Transverse colon (tissue), 4 donors: ENCODE data around the gene DBNL. TPM values are rescaled to one million over a fixed set of nuclear protein-coding genes. Genes with fewer than 3 reads are reported as not detected.

ENCODE experiments used
- DNase-seq: peaks from one replicate; pipeline ENCODE4 v3.0.0-alpha.2; 2019
- H3K27ac ChIP-seq, 4 donors: fragments of 200-600 bp; sonication (generic); 2 replicates each; pipeline ENCODE4 v1.5.1; 2016 to 2018; ENCODE audit warnings: inconsistent platforms in 4 of 4
- H3K27me3 ChIP-seq: fragments of 200-600 bp; sonication (generic); 2 replicates; pipeline ENCODE4 v1.5.1; 2017; ENCODE audit warnings: inconsistent platforms
- H3K36me3 ChIP-seq, 4 donors: fragments of 200-600 bp; sonication (generic); 2 replicates each; pipeline ENCODE4 v1.5.1; 2017 to 2019; ENCODE audit warnings: inconsistent platforms in 4 of 4
- H3K4me1 ChIP-seq, 4 donors: fragments of 200-600 bp; sonication (generic); 2 replicates each; pipeline ENCODE4 v1.5.1; 2017 to 2020; ENCODE audit warnings: inconsistent platforms in 4 of 4
- H3K4me3 ChIP-seq, 4 donors: fragments of 200-600 bp; sonication (generic); 1 replicate in 1 of 4; 2 replicates in 3 of 4; pipeline versions ENCODE4 v1.5.1 to v1.6.1; 2017 to 2019; ENCODE audit warnings: inconsistent platforms in 4 of 4
- H3K9me3 ChIP-seq, 2 donors: fragments of 200-600 bp; sonication (generic); 2 replicates each; pipeline ENCODE4 v1.5.1; 2017 to 2019; ENCODE audit warnings: inconsistent platforms in 2 of 2
- CTCF ChIP-seq, 5 experiments: fragments of 200-600 bp in 3 of 5; fragments of 450-650 bp in 2 of 5; sonication (generic) in 3 of 5; IDR thresholded peaks; 1 replicate in 2 of 5; 2 replicates in 3 of 5; pipeline ENCODE4 v1.5.1; 2016 to 2017; ENCODE audit warnings: antibody characterized with exemption in 5 of 5, inconsistent platforms in 3 of 5, mild to moderate bottlenecking in 2 of 5, moderate library complexity in 1 of 5
- EP300 ChIP-seq: sonication (generic); formaldehyde crosslinking; IDR thresholded peaks from one replicate; pipeline ENCODE4 v1.6.1; 2017; ENCODE audit warnings: antibody characterized with exemption, low read depth
- POLR2A ChIP-seq: fragments of 450-650 bp; IDR thresholded peaks from one replicate; pipeline ENCODE4 v1.6.1; 2016; ENCODE audit warnings: antibody characterized with exemption, mild to moderate bottlenecking, moderate library complexity
- POLR2AphosphoS5 ChIP-seq, 3 donors: sonication (generic); formaldehyde crosslinking; IDR thresholded peaks; one replicate each; pipeline ENCODE4 v1.6.1; 2016; ENCODE audit warnings: antibody characterized with exemption in 3 of 3
- WGBS, 2 donors: methylation state at CpG; one replicate each; pipeline ENCODE4 v1.1.5; 2018; ENCODE audit warnings: low coverage in 1 of 2; 5-methylcytosine and 5-hydroxymethylcytosine counted together
- in situ Hi-C, 4 donors: fragments of 200-750 bp; cut with MboI; loops; one replicate each; pipeline versions ENCODE4 v1.15.0 to v1.15.1; 2017; ENCODE audit warnings: low sequenced_read_pairs in 3 of 4, low pct_ligation_motif_present in 1 of 4, low pct_unique_long_range_greater_than_20kb in 1 of 4
- intact Hi-C: fragments of 100-400 bp; cut with DNase I; formaldehyde crosslinking; loops from one replicate; pipeline ENCODE4 v1.15.1; 2023; ENCODE audit warnings: low total_unique reads
- total RNA-seq, 4 donors: library from RNA; depleted of rRNA; stranded (reverse); fragments of >200 nt; gene quantifications; one replicate each; pipeline ENCODE4 v1.1.0, GENCODE V29; 2016

The DBNL gene
- total RNA-seq, 4 donors from 2014 or later, result 97.5 to 184 (median 137) TPM

GRCh38 chr7:44096326-44096881, 51.9 kb downstream of the DBNL start:
- Histone ChIP-seq H3K27ac (no peak overlapping the region), H3K9me3 (no peaks in the 10 kb centered on the region), H3K4me3 (no peak overlapping the region), H3K27me3 (no peaks in the 10 kb centered on the region), H3K4me1 (peaks cover 0 to 8% (median 0%) of the 10 kb centered on the region in 4 donors), H3K36me3 (no peaks in the 10 kb centered on the region)
- TF ChIP-seq POLR2AphosphoS5 (IDR thresholded peaks at IDR 0.05) (no peak), POLR2A (no peak), EP300 (no peak), CTCF (IDR thresholded peaks at IDR 0.05) (no peak)
- WGBS, 2 donors, result 79% methylated on average over 7 of the region's 8 CpGs; no CpG with 5 or more reads in 1 of the 2 donors
- DNase-seq, result no peak
- in situ Hi-C loops, result no loop called here
- intact Hi-C loops, result no loop called here

DNA sequence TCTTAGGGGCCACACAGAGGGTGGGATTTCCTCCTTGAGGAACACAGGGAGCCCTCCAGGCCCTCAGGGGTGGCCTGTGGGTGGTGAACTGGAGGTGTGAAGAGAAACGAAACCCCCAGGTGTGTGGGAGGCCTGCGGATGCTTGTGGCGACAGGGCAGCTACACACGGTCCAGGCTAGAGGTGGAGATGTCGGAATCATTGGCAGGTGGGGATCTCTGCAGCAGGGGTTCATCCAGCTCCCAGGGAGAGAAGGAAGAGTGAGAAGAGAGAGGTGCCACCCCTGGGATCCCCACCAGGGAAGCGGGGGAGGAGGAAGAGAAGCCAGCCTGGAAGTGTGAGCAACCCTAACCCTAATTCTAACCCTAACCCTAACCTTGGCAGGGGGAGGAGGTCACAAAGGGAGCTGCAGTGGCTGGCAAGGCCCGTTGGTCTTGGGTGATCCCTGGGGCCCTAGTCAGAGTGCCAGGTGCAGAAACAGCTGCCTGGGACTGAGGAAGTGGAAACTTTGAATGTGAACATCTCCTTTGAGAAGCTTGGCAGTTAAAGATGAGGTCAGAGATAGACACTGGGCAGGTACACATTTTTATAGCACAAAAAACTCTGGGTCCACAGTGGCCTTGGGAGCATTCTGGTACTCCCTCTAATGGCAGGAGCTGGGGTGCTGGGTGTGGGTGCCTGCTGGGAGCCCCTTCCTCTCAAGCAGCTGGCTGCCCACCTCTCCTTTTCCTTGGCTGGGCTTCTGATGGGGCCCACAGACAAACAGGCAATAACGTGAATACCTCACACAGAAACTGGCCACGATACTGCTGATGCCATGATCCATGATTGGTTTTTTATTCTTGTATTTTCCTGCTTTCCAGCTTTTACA, 52.8 kb downstream of the DBNL start:
- Histone ChIP-seq H3K4me1 (peaks cover 0 to 8% (median 0%) of the 10 kb centered on the region in 4 donors), H3K27me3 (no peaks in the 10 kb centered on the region), H3K36me3 (no peaks in the 10 kb centered on the region), H3K27ac (no peak overlapping the region), H3K4me3 (no peak overlapping the region), H3K9me3 (no peaks in the 10 kb centered on the region)
- WGBS, 2 donors, result 62 to 67% methylated on average over 3 to 9 of the region's 9 CpGs
- in situ Hi-C loops (no loop called here), intact Hi-C loops (no loop called here)
- peak; percentile 26 for DNase-seq
- TF ChIP-seq EP300 (no peak), CTCF (IDR thresholded peaks at IDR 0.05) (no peak), POLR2AphosphoS5 (IDR thresholded peaks at IDR 0.05) (no peak), POLR2A (no peak)

- peaks cover 3% of the 10 kb centered on the region for H3K27me3 ChIP-seq
- H3K27ac ChIP-seq, result no peak overlapping the region
- no peaks in the 10 kb centered on the region for H3K36me3 ChIP-seq
- no peak overlapping the region for H3K4me3 ChIP-seq
- H3K9me3 ChIP-seq, result no peaks in the 10 kb centered on the region
- intact Hi-C loops (no loop called here), in situ Hi-C loops (no loop called here)
- H3K4me1 ChIP-seq, result peaks cover 0 to 8% (median 0%) of the 10 kb centered on the region in 4 donors
- DNase-seq, result no peak
- no peak for TF ChIP-seq POLR2A
- no peak for TF ChIP-seq CTCF (IDR thresholded peaks at IDR 0.05)
- no peak for TF ChIP-seq POLR2AphosphoS5 (IDR thresholded peaks at IDR 0.05)
- no peak for TF ChIP-seq EP300
- 89 to 92% methylated on average over 5 to 6 of the region's 6 CpGs for WGBS, 2 donors
Measured at GRCh38 chr7:44098092-44099068, 53.9 kb downstream of the DBNL start.
